Adrenal gland (tissue), 12 donors: Measurements from ENCODE around the gene FBXL5. TPM values are rescaled to one million over a fixed set of nuclear protein-coding genes. Genes with fewer than 3 reads are reported as not detected.

ENCODE experiments used
- DNase-seq, 7 donors: peaks; one replicate each; pipeline ENCODE4 v3.0.0-alpha.2; 2019 to 2020
- H3K27ac ChIP-seq, 5 donors: fragments of 200-600 bp; sonication (generic) in 4 of 5; 1 replicate in 3 of 5; 2 replicates in 2 of 5; pipeline versions ENCODE4 v1.5.1 to v1.8.0; 2016 to 2020; ENCODE audit warnings: mild to moderate bottlenecking in 1 of 5
- H3K27me3 ChIP-seq: fragments of 200-600 bp; 2 replicates; pipeline ENCODE4 v1.8.0; 2021
- H3K36me3 ChIP-seq, 2 donors: fragments of 200-600 bp; replicated peaks in 1 of 2; 1 replicate in 1 of 2; 2 replicates in 1 of 2; pipeline versions ENCODE4 v1.5.1 to v1.8.0; 2018 to 2022
- H3K4me1 ChIP-seq, 2 donors: fragments of 200-600 bp; replicated peaks in 1 of 2; 1 replicate in 1 of 2; 2 replicates in 1 of 2; pipeline versions ENCODE4 v1.5.1 to v1.8.0; 2018 to 2021
- H3K4me3 ChIP-seq, 4 donors: fragments of 200-600 bp; sonication (generic) in 3 of 4; one replicate each; pipeline ENCODE4 v1.5.1; 2016 to 2018
- H3K9me3 ChIP-seq, 3 donors: fragments of 200-600 bp; sonication (generic) in 1 of 3; replicated peaks in 1 of 3; 1 replicate in 2 of 3; 2 replicates in 1 of 3; pipeline versions ENCODE4 v1.5.1 to v1.8.0; 2016 to 2021
- CTCF ChIP-seq, 6 experiments: fragments of 450-650 bp in 4 of 6; fragments of 200-600 bp in 2 of 6; sonication (generic) in 1 of 6; IDR thresholded peaks; 1 replicate in 5 of 6; 2 replicates in 1 of 6; pipeline versions ENCODE4 v1.5.1 to v1.8.0; 2016 to 2021; ENCODE audit warnings: antibody characterized with exemption in 6 of 6, mild to moderate bottlenecking in 2 of 6, moderate library complexity in 1 of 6
- POLR2A ChIP-seq, 2 donors: fragments of 450-650 bp; IDR thresholded peaks; one replicate each; pipeline ENCODE4 v1.6.1; 2017; ENCODE audit warnings: antibody characterized with exemption in 2 of 2, mild to moderate bottlenecking in 2 of 2, moderate library complexity in 1 of 2
- WGBS, 4 donors: extraction: QIAGEN DNeasy Blood & Tissue Kit in 2 of 4; methylation state at CpG; one replicate each; pipeline versions ENCODE4 v1.1.5 to v1.1.7; 2013 to 2017; 5-methylcytosine and 5-hydroxymethylcytosine counted together
- intact Hi-C, 2 donors: fragments of 100-400 bp; cut with DNase I; formaldehyde crosslinking; loops; one replicate each; pipeline versions ENCODE4 v1.14.1 to v1.15.0; 2022 to 2023
- polyA plus RNA-seq, 3 donors: library from polyadenylated mRNA; stranded (reverse); fragments of 200-250 nt in 2 of 3; fragments of 350-450 nt in 1 of 3; fragmentation: Illumina TruSeq in 1 of 3; extraction: RNeasy Lipid Tissue Mini Kit (QIAGEN cat#74804) in 1 of 3; gene quantifications; one replicate each; pipeline ENCODE4 v1.2.3, GENCODE V29; 2013 to 2014
- total RNA-seq, 9 donors: library from RNA; depleted of rRNA in 4 of 9; stranded (reverse); fragments of >200 nt in 4 of 9; fragments of 120-200 nt in 1 of 9; fragmentation: NEBNext Ultra II Directional in 1 of 9; extraction: Animal tissue kit (Norgen Biotek cat#: 25700) in 1 of 9; gene quantifications; one replicate each; pipeline versions ENCODE4 v1.1.0 to v1.2.4, GENCODE V29; 2013 to 2023
- donor health status: healthy with polysubstance abuse.
- donor health status: Bipolar disorder and iron deficiency.
- donor health status: DM: yes; HTN: yes; CAD: no.
- donor health status: DM: no; HTN: no; CAD: no.
- donor health status: DM: no; HTN: no; CAD: no.
- donor health status: DM: yes; HTN: yes; CAD: no.

The FBXL5 gene
- total and polyA plus RNA-seq, 12 donors = 42.8 to 159 (median 113) TPM

DNA sequence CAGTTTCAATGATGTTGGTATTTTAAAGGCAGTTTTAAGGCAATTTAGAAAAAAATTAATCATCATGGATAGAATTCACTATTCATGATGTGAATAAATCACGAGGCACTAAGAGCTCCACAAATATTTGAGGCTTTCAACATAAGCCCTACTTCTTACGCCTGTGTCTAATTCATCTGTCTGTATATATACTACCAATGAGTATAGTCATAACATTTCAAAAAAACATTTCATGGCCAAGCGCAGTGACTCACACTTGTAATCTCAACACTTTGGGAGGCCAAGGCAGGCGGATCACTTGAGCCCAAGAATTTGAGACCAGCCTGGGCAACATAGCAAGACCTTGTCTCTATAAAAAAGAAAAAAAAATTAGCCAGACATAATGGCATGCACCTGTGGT, 56.5 kb downstream of the FBXL5 start:
- intact Hi-C loops = no loop called here
- Histone ChIP-seq H3K4me3 (no peak overlapping the region), H3K4me1 (peaks cover 0 to 4% of the 10 kb centered on the region in 2 donors), H3K9me3 (no peaks in the 10 kb centered on the region), H3K27me3 (no peaks in the 10 kb centered on the region), H3K36me3 (peaks cover 0 to 7% of the 10 kb centered on the region in 2 donors), H3K27ac (no peak overlapping the region)
- WGBS, 4 donors = 81 to 89% (median 85%) methylated on average over 4 of the region's 4 CpGs
- peak in 3 of 7 donors; percentile 32 to 40 (median 39) for DNase-seq
- TF ChIP-seq CTCF (IDR thresholded peaks at IDR 0.05) = no peak
- no peak for TF ChIP-seq POLR2A (IDR thresholded peaks at IDR 0.05)

- H3K4me1 ChIP-seq = peaks cover 5 to 20% of the 10 kb centered on the region in 2 donors
- H3K27ac ChIP-seq = no peak overlapping the region
- no peaks in the 10 kb centered on the region for H3K36me3 ChIP-seq
- TF ChIP-seq POLR2A (IDR thresholded peaks at IDR 0.05) (no peak), CTCF (IDR thresholded peaks at IDR 0.05) (no peak)
- no peak for DNase-seq
- intact Hi-C loops = no loop called here
- H3K9me3 ChIP-seq = no peaks in the 10 kb centered on the region
- H3K4me3 ChIP-seq = no peak overlapping the region
- WGBS, 4 donors = 57 to 69% (median 62%) methylated on average over 3 of the region's 3 CpGs
- H3K27me3 ChIP-seq = no peaks in the 10 kb centered on the region
These were observed 62.4 kb downstream of the FBXL5 start for GRCh38 chr4:15592799-15593198.

- Histone ChIP-seq H3K36me3 (no peaks in the 10 kb centered on the region), H3K27me3 (no peaks in the 10 kb centered on the region), H3K9me3 (no peaks in the 10 kb centered on the region), H3K4me1 (peaks cover 5 to 25% of the 10 kb centered on the region in 2 donors), H3K4me3 (no peak overlapping the region), H3K27ac (peak overlapping the region in 1 of 5 donors; percentile 7)
- TF ChIP-seq POLR2A (IDR thresholded peaks at IDR 0.05) (no peak), CTCF (IDR thresholded peaks at IDR 0.05) (no peak)
- DNase-seq = peak in 1 of 7 donors; percentile 24
- intact Hi-C loops = no loop called here
- WGBS, 4 donors = 54 to 87% (median 72%) methylated on average over 3 of the region's 3 CpGs
These were observed 67.5 kb downstream of the FBXL5 start for GRCh38 chr4:15587649-15588048.

DNA sequence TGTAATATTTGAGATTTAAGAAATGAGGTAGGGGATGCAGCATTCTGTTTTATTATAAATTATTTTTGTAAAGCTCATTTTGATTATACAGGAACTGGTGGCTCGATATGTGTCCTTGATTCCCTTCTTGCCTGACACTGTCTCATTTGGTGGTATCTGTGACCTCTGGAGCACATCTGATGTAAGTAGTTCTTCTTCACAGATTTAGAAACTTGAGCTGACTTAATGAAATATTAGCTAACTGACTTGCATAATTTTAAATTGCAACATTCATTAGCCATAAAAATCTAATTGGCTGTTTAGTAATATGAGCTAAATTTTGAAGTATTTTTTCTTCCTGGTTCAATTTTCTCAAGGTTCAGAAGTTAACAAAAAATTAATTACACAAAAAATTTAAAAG, 69.1 kb downstream of the FBXL5 start:
- no peak overlapping the region for H3K27ac ChIP-seq
- no peaks in the 10 kb centered on the region for H3K36me3 ChIP-seq
- H3K4me3 ChIP-seq = no peak overlapping the region
- peaks cover 0 to 17% of the 10 kb centered on the region in 2 donors for H3K4me1 ChIP-seq
- DNase-seq = peak in 1 of 7 donors; percentile 21
- WGBS, 4 donors = 20 to 47% (median 27%) methylated on average over 1 of the region's 1 CpG
- H3K27me3 ChIP-seq = no peaks in the 10 kb centered on the region
- TF ChIP-seq CTCF (IDR thresholded peaks at IDR 0.05) (no peak), POLR2A (IDR thresholded peaks at IDR 0.05) (no peak)
- no peaks in the 10 kb centered on the region for H3K9me3 ChIP-seq
- intact Hi-C loops = no loop called here
